Activated T-helper 17 cell treated with anti-CD3 and anti-CD28 coated beads, Interleukin-2, amount 50 U/mL, for 72 hours (primary cell): Measurements from ENCODE around the gene DRAM2. TPM values are rescaled to one million over a fixed set of nuclear protein-coding genes. Genes with fewer than 3 reads are reported as not detected.

Experiments
- ATAC-seq: fragments of 150-1000 bp; cut with Tn5 transposase; replicated peaks from 2 replicates; pipeline ENCODE4 v1.10.0; 2021; ENCODE audit warnings: mild to moderate bottlenecking, moderate library complexity
- H3K27ac Mint-ChIP-seq: one replicate; pipeline ENCODE4 v1.8.0; 2022; ENCODE audit warnings: mixed read lengths
- H3K27me3 Mint-ChIP-seq: one replicate; pipeline ENCODE4 v1.8.0; 2022; ENCODE audit warnings: mixed read lengths
- H3K36me3 Mint-ChIP-seq: one replicate; pipeline ENCODE4 v1.8.0; 2022; ENCODE audit warnings: low read depth, mild to moderate bottlenecking, mixed read lengths
- H3K4me1 Mint-ChIP-seq: one replicate; pipeline ENCODE4 v1.8.0; 2022; ENCODE audit warnings: mixed read lengths
- H3K4me3 Mint-ChIP-seq: one replicate; pipeline ENCODE4 v1.8.0; 2022; ENCODE audit warnings: mild to moderate bottlenecking, mixed read lengths
- H3K9me3 Mint-ChIP-seq: one replicate; pipeline ENCODE4 v1.8.0; 2022; ENCODE audit warnings: mixed read lengths
- total RNA-seq, 2 donors: library from RNA; stranded (reverse); gene quantifications; one replicate each; pipeline ENCODE4 v1.2.3, GENCODE V29; 2022

The DRAM2 gene
- total RNA-seq, result 10 to 100 TPM; 20.6 to 27.2 TPM

DNA sequence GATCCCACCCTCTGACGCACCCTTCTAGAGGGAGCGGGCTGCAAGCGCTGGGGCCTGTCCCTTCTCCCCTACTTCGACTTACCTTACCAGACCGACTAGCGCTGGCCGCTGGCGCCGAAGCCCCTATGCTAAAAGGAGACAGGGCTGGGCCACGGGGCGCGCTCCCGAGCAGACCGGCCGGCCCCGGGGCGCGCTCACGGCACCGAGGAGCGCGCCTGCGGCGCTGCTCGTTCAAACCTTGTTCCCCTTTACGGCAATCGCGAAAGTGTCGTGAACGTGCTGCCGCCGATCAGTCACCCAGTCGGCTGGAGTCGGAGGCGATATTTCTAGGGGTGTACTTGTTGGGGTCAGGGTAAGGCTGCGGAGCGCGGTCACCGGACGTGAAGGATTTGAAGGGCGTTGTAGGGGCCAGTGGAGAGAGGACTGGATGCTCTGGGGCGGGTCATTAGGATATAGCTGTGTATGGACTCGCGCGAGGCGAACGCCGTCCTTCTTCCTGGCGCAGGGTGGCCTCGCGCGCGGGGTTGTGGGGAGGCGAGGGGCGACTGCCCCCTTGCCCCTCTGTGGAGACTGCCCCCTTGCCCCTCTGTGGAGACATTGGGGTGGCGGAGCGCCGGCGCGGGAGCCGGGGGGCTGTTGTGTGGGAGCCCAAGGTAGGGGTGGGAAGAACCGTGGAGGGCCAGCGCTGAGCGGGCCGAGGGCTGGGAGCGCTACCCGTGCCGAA, at the start of gene DRAM2, which contains the start of gene CEPT1:
TSS of gene DRAM2 (minus strand) at position 138 of the 724 bp plus-strand sequence. CDS start 8,539 bp downstream, outside the sequence.
TSS of gene CEPT1 (plus strand) at position 268 of the 724 bp plus-strand sequence. CDS start 7,492 bp downstream, outside the sequence.
- H3K4me3 Mint-ChIP-seq, result peak within 1 kb of the TSS; percentile 89
- H3K36me3 Mint-ChIP-seq, result peaks cover 47% of the 10 kb centered on the region
- peak within 1 kb of the TSS; percentile 94 for H3K27ac Mint-ChIP-seq
- no peaks in the 10 kb centered on the region for H3K27me3 Mint-ChIP-seq
- no peaks in the 10 kb centered on the region for H3K9me3 Mint-ChIP-seq
- ATAC-seq, result peak; percentile 70
- H3K4me1 Mint-ChIP-seq, result peaks cover 12% of the 10 kb centered on the region

DNA sequence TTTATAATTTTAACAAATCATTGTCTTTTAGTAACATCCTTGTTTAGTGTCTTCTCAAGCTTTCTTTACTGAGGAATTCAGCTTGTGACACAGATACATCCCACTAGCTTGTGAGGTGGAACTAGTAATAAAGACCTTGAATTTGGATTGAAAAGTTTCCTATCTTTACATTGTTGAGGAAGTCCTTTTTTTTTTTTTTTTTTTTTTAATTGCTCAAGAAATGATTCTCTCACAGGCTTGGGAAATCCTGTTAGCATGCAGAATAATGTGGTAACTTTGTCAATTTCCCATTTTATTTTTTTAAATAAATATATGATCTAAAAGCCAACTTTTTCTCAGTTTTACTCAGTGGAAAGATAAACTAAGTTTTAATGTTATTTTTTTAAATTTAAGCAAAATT, 44.8 kb upstream of the DRAM2 start:
- H3K4me3 Mint-ChIP-seq, result no peak overlapping the region
- no peak overlapping the region for H3K27ac Mint-ChIP-seq
- H3K9me3 Mint-ChIP-seq, result no peaks in the 10 kb centered on the region
- no peak for ATAC-seq
- H3K27me3 Mint-ChIP-seq, result no peaks in the 10 kb centered on the region
- H3K4me1 Mint-ChIP-seq, result peaks cover 41% of the 10 kb centered on the region
- H3K36me3 Mint-ChIP-seq, result peaks cover 98% of the 10 kb centered on the region

DNA sequence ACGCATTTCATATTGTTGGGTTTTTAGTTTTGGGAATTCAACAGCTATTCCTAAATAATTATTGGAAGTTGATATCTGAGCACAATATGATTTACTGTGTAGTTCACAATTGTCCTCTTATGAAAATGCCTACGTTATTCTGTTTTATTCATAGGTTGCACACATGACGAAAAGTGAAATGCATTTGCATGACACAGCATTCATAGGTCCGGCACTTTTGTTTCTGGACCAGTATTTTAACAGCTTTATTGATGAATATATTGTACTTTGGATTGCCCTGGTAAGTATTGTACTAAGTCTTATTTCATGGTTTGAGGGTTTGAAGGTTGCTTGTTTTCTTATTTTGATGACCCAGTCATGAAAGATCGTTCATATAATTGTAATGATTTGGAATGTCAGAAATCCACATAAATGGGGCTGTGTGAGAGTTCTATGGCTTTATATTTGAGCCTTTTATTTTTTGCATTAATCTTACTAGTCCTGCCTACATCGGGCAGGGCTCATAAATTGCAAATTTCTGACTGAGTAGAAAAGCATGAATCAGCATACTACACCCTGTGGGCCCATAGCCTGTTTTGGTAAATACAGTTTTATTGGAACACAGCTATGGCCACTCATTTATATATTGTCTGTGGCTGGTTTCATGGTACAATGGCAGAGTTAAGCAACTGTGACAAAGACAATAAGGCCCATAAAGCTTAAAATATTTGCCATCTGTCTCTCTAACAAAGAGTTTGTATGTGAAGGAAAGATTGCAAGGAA, 43.6 kb upstream of the DRAM2 start:
- Mint-ChIP-seq H3K4me1 (peaks cover 35% of the 10 kb centered on the region), H3K4me3 (no peak overlapping the region), H3K27ac (no peak overlapping the region), H3K36me3 (peaks cover 97% of the 10 kb centered on the region), H3K9me3 (no peaks in the 10 kb centered on the region), H3K27me3 (no peaks in the 10 kb centered on the region)
- peak; percentile 24 for ATAC-seq

DNA sequence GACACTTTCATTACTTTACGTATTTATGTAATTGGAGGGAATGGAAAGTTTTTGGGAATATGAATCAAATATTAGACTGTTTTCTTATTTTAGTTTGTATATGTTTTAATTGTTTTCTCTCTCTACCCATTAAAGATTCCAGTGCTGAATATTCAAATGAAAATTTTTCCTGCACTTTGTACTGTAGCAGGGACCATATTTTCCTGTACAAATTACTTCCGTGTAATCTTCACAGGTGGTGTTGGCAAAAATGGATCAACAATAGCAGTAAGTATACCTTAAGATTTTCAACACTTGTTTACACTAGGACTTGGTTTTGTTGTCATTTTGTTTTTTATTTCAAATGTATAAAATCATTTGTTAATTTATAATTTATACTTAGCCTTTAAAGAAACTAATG, 42.2 kb upstream of the DRAM2 start:
- H3K4me1 Mint-ChIP-seq, result peaks cover 28% of the 10 kb centered on the region
- H3K4me3 Mint-ChIP-seq, result no peak overlapping the region
- peak overlapping the region; percentile 73 for H3K27ac Mint-ChIP-seq
- peaks cover 95% of the 10 kb centered on the region for H3K36me3 Mint-ChIP-seq
- no peak for ATAC-seq
- no peaks in the 10 kb centered on the region for H3K9me3 Mint-ChIP-seq
- H3K27me3 Mint-ChIP-seq, result no peaks in the 10 kb centered on the region

DNA sequence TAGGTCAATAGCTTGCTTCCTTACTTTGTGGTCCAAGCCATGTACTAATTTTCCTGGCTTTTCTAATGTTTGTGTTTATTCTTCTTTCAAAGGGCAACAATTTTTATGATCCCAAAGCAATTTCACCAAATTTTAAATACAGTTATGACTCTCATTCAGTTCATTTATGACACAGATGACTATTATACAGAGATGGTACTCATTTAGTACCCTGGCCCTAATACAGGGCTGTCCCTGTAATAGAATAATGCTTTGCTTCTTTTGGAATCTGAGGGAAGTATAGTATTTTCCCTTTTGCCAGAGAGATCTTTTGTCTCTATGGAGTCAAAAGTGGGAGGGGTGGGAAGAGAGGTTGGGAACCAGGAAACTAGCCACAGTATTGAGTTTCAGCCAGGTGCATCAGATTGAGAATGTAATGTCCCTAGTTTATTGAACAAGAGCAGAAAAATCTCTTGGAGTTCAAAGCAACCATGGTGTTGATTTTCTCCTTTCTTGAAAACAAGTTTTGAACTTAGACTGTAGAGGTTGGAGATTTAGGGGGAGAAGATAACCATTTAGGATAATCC, 40.2 kb upstream of the DRAM2 start:
- Mint-ChIP-seq H3K9me3 (no peaks in the 10 kb centered on the region), H3K36me3 (peaks cover 95% of the 10 kb centered on the region), H3K4me3 (no peak overlapping the region), H3K27me3 (no peaks in the 10 kb centered on the region), H3K4me1 (peaks cover 22% of the 10 kb centered on the region), H3K27ac (peak overlapping the region; percentile 56)
- ATAC-seq, result no peak

DNA sequence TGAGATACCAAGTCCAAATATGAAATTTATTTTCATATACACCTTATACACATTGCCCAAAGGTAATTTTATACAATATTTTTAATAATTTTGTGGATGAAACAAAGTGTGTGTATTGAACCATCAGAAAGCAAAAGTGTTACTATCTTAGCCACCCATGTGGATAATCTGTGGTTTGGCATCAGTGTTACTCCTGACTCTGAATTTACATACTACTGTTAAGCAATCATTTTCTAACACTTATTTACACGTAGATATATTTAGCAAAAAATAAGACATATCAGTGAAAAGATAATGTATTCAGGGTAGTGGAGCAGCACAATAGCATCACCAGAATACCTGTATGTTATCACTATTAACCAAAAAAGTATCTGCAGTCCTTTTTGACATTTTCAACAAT, 36.8 kb upstream of the DRAM2 start:
- ATAC-seq, result no peak
- no peak overlapping the region for H3K27ac Mint-ChIP-seq
- no peak overlapping the region for H3K4me3 Mint-ChIP-seq
- H3K36me3 Mint-ChIP-seq, result peaks cover 95% of the 10 kb centered on the region
- no peaks in the 10 kb centered on the region for H3K9me3 Mint-ChIP-seq
- no peaks in the 10 kb centered on the region for H3K27me3 Mint-ChIP-seq
- H3K4me1 Mint-ChIP-seq, result peaks cover 19% of the 10 kb centered on the region

DNA sequence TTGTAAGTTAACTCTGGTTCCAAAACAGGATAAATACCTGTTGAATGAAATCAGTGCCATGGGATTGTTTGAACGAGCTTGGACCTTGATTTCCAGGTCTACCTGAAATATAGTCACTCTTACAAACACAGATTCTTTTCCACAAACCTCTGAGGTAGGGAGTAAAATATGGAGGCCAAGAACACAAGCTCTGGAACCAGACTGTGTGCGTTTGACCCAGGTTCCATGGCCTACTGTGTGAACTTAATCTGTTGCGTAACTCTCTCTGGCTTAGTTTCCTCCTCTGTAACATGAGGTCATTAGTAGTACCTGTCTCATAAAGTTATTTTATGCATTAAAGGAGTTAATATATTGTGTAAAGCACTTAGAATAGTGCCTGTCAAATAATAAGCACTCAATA, 35.5 kb upstream of the DRAM2 start:
- ATAC-seq, result no peak
- Mint-ChIP-seq H3K4me3 (no peak overlapping the region), H3K36me3 (peaks cover 91% of the 10 kb centered on the region), H3K9me3 (no peaks in the 10 kb centered on the region), H3K27me3 (no peaks in the 10 kb centered on the region), H3K4me1 (peaks cover 15% of the 10 kb centered on the region), H3K27ac (no peak overlapping the region)

DNA sequence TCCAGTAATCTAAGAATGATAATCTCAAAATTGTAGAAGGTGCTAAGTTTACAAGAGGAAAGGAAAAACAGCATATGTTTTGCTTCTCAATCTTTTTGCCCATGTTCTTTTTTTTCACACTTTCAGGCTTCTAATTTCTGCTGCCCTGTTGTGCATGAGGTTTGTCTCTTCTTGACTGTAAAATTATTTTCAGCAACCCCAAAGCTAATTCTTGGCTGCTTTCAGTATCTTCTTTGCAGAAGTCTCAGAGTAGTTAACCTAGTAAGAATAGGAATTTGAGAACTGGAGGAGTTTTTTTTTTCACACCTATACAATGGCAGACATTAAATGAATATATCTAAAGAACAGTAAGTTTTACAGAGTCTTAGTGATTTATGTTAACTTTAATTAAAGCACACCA, 34.2 kb upstream of the DRAM2 start:
- Mint-ChIP-seq H3K27ac (no peak overlapping the region), H3K27me3 (no peaks in the 10 kb centered on the region), H3K4me3 (no peak overlapping the region), H3K4me1 (peaks cover 3% of the 10 kb centered on the region), H3K9me3 (no peaks in the 10 kb centered on the region), H3K36me3 (peaks cover 91% of the 10 kb centered on the region)
- ATAC-seq, result no peak

DNA sequence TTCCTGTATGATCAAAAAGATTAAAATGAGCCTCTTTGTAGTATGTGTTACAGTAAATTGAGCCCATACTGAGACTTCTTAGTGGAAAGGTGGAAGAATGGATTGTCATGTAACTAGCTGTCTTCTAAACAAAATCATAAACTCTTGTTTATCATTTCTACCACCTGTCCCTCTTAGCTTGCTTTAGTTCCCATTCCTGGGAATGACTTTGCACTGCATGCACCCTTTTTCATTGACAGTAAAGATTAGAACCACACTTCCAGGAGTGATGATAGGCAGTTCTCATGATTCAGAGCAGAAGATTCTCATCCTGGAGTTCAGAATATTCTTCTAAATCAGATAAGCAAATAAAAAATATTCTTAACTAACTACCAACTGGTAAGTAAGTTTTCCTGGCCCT, 32.6 kb upstream of the DRAM2 start:
- ATAC-seq, result no peak
- no peaks in the 10 kb centered on the region for H3K9me3 Mint-ChIP-seq
- H3K36me3 Mint-ChIP-seq, result peaks cover 92% of the 10 kb centered on the region
- H3K4me3 Mint-ChIP-seq, result no peak overlapping the region
- no peaks in the 10 kb centered on the region for H3K27me3 Mint-ChIP-seq
- H3K27ac Mint-ChIP-seq, result peak overlapping the region; percentile 6
- H3K4me1 Mint-ChIP-seq, result peaks cover 3% of the 10 kb centered on the region

DNA sequence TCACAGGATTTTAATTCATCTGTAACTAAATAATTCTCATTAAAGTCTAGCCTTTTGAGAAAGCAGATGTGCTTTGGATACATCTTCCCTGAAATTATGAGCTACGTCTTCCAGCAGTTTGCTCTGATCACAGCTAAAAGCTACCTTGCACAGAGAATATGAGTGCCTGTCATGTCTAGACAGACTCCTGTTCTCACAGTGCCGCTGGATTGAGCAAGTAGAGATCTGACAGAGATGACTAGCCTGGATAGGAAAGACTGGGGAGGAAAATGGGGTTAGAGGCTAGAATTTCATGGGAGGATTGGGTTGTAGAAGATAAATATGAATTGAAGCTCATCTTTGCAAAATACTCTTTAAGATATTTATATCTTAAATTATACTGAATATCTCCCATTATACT, 24.3 kb upstream of the DRAM2 start:
- no peaks in the 10 kb centered on the region for H3K9me3 Mint-ChIP-seq
- no peak overlapping the region for H3K4me3 Mint-ChIP-seq
- no peaks in the 10 kb centered on the region for H3K27me3 Mint-ChIP-seq
- no peak overlapping the region for H3K27ac Mint-ChIP-seq
- ATAC-seq, result no peak
- H3K4me1 Mint-ChIP-seq, result no peaks in the 10 kb centered on the region
- H3K36me3 Mint-ChIP-seq, result peaks cover 85% of the 10 kb centered on the region

DNA sequence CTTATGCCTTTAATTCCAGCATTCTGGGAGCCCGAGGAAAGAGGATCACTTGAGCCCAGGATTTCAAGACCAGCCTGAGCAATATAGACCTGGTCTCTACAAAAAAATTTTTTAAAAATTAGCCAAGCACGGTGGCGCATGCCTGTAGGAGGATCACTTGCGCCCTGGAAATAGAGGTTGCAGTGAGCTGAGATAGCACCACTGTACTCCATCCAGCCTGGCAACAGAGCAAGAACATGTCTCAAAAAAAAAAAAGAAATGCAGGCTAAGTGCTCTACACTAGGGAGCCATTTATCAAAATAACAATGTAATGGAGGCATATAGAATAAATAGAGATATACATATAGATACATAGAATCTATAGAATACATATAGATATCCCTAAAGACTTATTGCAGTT, 23.5 kb upstream of the DRAM2 start:
- no peaks in the 10 kb centered on the region for H3K4me1 Mint-ChIP-seq
- no peak for ATAC-seq
- H3K27me3 Mint-ChIP-seq, result no peaks in the 10 kb centered on the region
- H3K36me3 Mint-ChIP-seq, result peaks cover 85% of the 10 kb centered on the region
- no peaks in the 10 kb centered on the region for H3K9me3 Mint-ChIP-seq
- no peak overlapping the region for H3K4me3 Mint-ChIP-seq
- H3K27ac Mint-ChIP-seq, result no peak overlapping the region

DNA sequence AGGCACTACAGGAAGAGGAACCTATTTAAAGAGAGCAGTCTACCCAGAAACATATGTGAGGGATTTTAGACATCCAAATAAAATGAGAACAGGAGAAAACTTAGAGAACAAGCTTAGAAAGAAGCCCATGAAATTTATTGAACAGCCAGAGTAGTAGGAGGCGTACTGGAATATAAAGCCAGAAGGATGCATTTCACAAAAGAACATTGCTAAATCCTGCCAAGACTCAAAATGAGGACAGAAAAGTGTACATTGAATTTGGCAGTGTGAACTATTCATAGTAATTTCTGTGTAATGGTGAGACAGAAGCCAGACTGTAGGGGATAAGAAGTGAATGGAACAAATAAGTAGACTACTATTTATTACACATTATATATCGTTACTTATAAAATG, 22.6 kb upstream of the DRAM2 start:
- Mint-ChIP-seq H3K9me3 (no peaks in the 10 kb centered on the region), H3K4me3 (no peak overlapping the region), H3K27ac (peak overlapping the region; percentile 20), H3K4me1 (no peaks in the 10 kb centered on the region), H3K27me3 (no peaks in the 10 kb centered on the region), H3K36me3 (peaks cover 76% of the 10 kb centered on the region)
- no peak for ATAC-seq

DNA sequence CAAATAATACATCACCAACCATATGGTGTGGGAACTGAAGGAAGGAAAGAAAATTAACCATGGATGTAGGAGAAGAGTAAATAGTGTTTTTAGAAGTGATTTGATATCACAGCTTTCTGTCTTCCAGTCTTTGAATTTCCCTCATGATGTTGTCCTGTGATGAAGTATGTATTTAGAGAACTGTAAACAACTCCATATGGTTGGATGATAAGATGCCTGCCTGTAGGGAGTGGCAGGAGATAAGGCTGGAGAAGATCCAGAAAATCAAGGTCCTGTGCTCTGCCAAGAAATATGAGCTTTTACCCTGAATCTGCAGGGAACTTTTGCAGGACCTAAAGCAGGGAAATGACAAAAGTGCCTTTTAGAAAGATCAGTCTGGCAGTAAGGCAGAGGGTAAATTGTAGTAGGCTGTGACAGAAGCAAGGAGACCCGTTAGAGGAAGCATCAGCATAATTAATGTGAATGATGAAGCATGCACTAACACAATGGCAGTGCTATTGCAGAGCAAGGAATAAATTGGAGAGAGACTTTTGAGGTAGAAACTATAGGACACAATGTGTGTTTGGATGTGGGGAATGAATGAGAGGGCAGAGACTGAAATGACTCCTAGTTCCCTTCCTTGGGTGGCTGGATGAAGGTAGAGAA, 22.1 kb upstream of the DRAM2 start:
- Mint-ChIP-seq H3K36me3 (peaks cover 77% of the 10 kb centered on the region), H3K27me3 (no peaks in the 10 kb centered on the region), H3K4me1 (no peaks in the 10 kb centered on the region), H3K4me3 (no peak overlapping the region), H3K27ac (peak overlapping the region; percentile 20), H3K9me3 (no peaks in the 10 kb centered on the region)
- ATAC-seq, result no peak

DNA sequence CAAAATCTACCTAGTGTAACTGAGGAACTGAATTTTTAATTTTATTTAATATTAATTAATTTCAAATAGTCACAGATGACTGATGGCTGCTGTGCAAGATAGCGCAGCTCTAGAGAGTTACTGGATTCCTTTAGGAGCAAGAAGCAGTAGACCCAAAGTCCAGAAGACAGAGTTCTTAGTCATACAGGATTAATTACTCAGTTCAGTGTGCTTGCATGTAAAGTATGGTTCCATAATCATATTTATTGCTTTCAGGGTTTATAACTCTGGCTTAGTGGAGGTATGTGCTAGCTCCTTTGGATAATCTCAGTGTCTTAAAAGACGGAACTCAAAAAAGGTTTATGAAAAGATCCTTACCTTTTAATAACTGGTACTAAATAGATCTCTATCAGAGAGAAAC, 17.5 kb upstream of the DRAM2 start:
- Mint-ChIP-seq H3K9me3 (no peaks in the 10 kb centered on the region), H3K4me1 (peaks cover 30% of the 10 kb centered on the region), H3K27me3 (no peaks in the 10 kb centered on the region), H3K36me3 (peaks cover 88% of the 10 kb centered on the region), H3K4me3 (no peak overlapping the region), H3K27ac (no peak overlapping the region)
- ATAC-seq, result no peak
